BLaER1 treated with 17β-estradiol and CSF1 and Interleukin-3, amounts not matched to agents 10 nM and 100 nM (cell line): Measurements from ENCODE around the gene SLC43A1.

Source experiments
- H3K27ac ChIP-seq, 11 experiments: shearing (Covaris generic); formaldehyde crosslinking; 2 replicates each; pipeline ENCODE4 v1.8.1; 2022
- H3K27me3 ChIP-seq, 11 experiments: shearing (Covaris generic); formaldehyde crosslinking; 2 replicates each; pipeline ENCODE4 v1.8.1; 2022
- H3K36me3 ChIP-seq, 11 experiments: shearing (Covaris generic); formaldehyde crosslinking; 2 replicates each; pipeline ENCODE4 v1.8.1; 2022
- H3K4me1 ChIP-seq, 10 experiments: shearing (Covaris generic); formaldehyde crosslinking; 2 replicates each; pipeline ENCODE4 v1.8.1; 2022
- H3K4me2 ChIP-seq, 11 experiments: shearing (Covaris generic); formaldehyde crosslinking; 2 replicates each; pipeline ENCODE4 v1.8.1; 2022
- H3K4me3 ChIP-seq, 10 experiments: shearing (Covaris generic); formaldehyde crosslinking; 2 replicates each; pipeline ENCODE4 v1.8.1; 2022
- H3K9ac ChIP-seq, 11 experiments: shearing (Covaris generic); formaldehyde crosslinking; 2 replicates each; pipeline ENCODE4 v1.8.1; 2022
- H3K9me3 ChIP-seq, 11 experiments: shearing (Covaris generic); formaldehyde crosslinking; replicated peaks in 1 of 11; 2 replicates each; pipeline ENCODE4 v1.8.1; 2022
- H4K20me1 ChIP-seq, 11 experiments: shearing (Covaris generic); formaldehyde crosslinking; 2 replicates each; pipeline ENCODE4 v1.8.1; 2022
- Cebpa-rat ChIP-seq, 11 experiments: shearing (Covaris generic); IDR thresholded peaks; 2 replicates each; pipeline ENCODE4 v1.8.1; 2022

SLC43A1 gene

GRCh38 chr11:57504511-57504910 is 11.0 kb downstream of the SLC43A1 start:
- Histone ChIP-seq H3K9me3 (no peaks in the 10 kb centered on the region), H3K27ac (no peak overlapping the region), H4K20me1 (peaks cover 0 to 78% (median 44%) of the 10 kb centered on the region in 11 experiments; a peak in 15 of 22 replicates), H3K4me1 (peaks cover 8 to 29% (median 21%) of the 10 kb centered on the region in 10 experiments), H3K27me3 (no peaks in the 10 kb centered on the region), H3K4me2 (no peak overlapping the region), H3K4me3 (no peak overlapping the region), H3K9ac (no peak overlapping the region), H3K36me3 (peaks cover 18 to 90% (median 83%) of the 10 kb centered on the region in 11 experiments; a peak in 21 of 22 replicates)
- no peak for TF ChIP-seq Cebpa-rat (IDR thresholded peaks at IDR 0.05)

GRCh38 chr11:57502870-57503269 is 12.6 kb downstream of the SLC43A1 start:
- Histone ChIP-seq H3K27ac (no peak overlapping the region), H3K9ac (no peak overlapping the region), H3K27me3 (no peaks in the 10 kb centered on the region), H3K4me2 (no peak overlapping the region), H3K4me3 (no peak overlapping the region), H3K4me1 (peaks cover 13 to 25% (median 19%) of the 10 kb centered on the region in 10 experiments), H4K20me1 (peaks cover 0 to 77% (median 37%) of the 10 kb centered on the region in 11 experiments; a peak in 15 of 22 replicates), H3K9me3 (no peaks in the 10 kb centered on the region), H3K36me3 (peaks cover 25 to 95% (median 84%) of the 10 kb centered on the region in 11 experiments; a peak in 21 of 22 replicates)
- no peak for TF ChIP-seq Cebpa-rat (IDR thresholded peaks at IDR 0.05)

- no peak for TF ChIP-seq Cebpa-rat (IDR thresholded peaks at IDR 0.05)
- no peak overlapping the region for H3K4me2 ChIP-seq
- H4K20me1 ChIP-seq = peaks cover 0 to 74% (median 37%) of the 10 kb centered on the region in 11 experiments; a peak in 15 of 22 replicates
These were observed 13.1 kb downstream of the SLC43A1 start for GRCh38 chr11:57502376-57502775.

GRCh38 chr11:57501953-57502352 is 13.5 kb downstream of the SLC43A1 start:
- Histone ChIP-seq H3K36me3 (peaks cover 34 to 95% (median 84%) of the 10 kb centered on the region in 11 experiments), H3K4me3 (no peak overlapping the region), H3K9ac (no peak overlapping the region), H3K9me3 (no peaks in the 10 kb centered on the region), H3K27ac (no peak overlapping the region), H4K20me1 (peaks cover 0 to 72% (median 37%) of the 10 kb centered on the region in 11 experiments; a peak in 15 of 22 replicates), H3K4me1 (peaks cover 13 to 25% (median 19%) of the 10 kb centered on the region in 10 experiments), H3K4me2 (no peak overlapping the region), H3K27me3 (no peaks in the 10 kb centered on the region)
- TF ChIP-seq Cebpa-rat (IDR thresholded peaks at IDR 0.05) = no peak

More at GRCh38 chr11:57502376-57502775, 13.1 kb downstream of the SLC43A1 start:
- no peak overlapping the region for H3K9ac ChIP-seq
- H3K27me3 ChIP-seq = no peaks in the 10 kb centered on the region
- peaks cover 13 to 25% (median 19%) of the 10 kb centered on the region in 10 experiments for H3K4me1 ChIP-seq
- no peaks in the 10 kb centered on the region for H3K9me3 ChIP-seq
- H3K36me3 ChIP-seq = peaks cover 30 to 95% (median 84%) of the 10 kb centered on the region in 11 experiments
- no peak overlapping the region for H3K4me3 ChIP-seq
- H3K27ac ChIP-seq = no peak overlapping the region

DNA sequence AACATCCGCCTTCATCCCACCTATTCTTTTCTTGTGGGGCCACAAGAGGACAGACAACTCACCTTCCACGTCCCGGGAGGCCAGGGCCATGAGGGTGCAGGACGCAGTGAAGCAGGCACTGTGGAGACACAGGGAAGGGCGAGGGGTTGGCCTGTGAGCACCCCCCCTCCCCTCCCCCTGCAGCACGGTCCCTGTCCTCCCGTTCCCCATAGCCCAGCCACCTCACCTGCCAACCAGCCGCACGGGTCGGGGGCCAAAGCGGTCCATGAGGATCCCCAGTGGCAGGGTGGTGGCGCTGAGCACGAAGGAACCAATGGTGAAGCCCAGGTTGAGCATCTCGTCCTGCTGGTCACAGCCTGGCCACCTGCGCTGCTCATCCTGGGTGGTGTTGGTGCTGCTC is 14.6 kb downstream of the SLC43A1 start:
- Histone ChIP-seq H3K4me2 (peak overlapping the region in 4 of 11 experiments; percentile 59 to 81 (median 76); a peak in 2 of 22 replicates), H3K27ac (no peak overlapping the region), H3K27me3 (no peaks in the 10 kb centered on the region), H3K36me3 (peaks cover 35 to 95% (median 84%) of the 10 kb centered on the region in 11 experiments), H4K20me1 (peaks cover 0 to 66% (median 32%) of the 10 kb centered on the region in 11 experiments; a peak in 14 of 22 replicates), H3K9ac (0 out of 22 replicates have a peak overlapping the region, but pooled peaks of 1 of the 11 experiments have one; percentile 2), H3K4me1 (peaks cover 13 to 25% (median 19%) of the 10 kb centered on the region in 10 experiments), H3K9me3 (no peaks in the 10 kb centered on the region), H3K4me3 (no peak overlapping the region)
- no peak for TF ChIP-seq Cebpa-rat (IDR thresholded peaks at IDR 0.05)

DNA sequence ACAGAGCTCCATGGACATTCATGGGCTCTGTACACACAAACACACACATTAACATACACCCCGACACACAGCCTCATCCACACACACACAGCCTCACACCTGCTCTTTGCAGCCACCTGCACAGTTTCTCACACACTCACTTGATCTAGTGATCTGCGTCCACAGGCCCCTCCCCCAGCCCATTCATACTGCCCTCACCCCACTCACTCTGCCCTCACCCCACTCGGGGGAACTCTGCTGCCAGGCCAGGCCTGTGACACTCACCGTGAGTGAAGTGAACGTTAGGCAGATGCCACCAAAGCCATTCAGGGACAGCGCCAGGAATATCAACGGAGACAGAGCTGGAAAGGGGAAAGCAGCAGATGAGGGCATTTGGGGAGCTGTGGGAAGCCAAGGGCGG is 15.0 kb downstream of the SLC43A1 start:
- Histone ChIP-seq H3K27ac (no peak overlapping the region), H3K27me3 (no peaks in the 10 kb centered on the region), H3K36me3 (peaks cover 38 to 95% (median 84%) of the 10 kb centered on the region in 11 experiments), H3K9ac (peak overlapping the region in 4 of 11 experiments; percentile 2 to 53 (median 30); a peak in 2 of 22 replicates), H3K4me1 (peaks cover 13 to 25% (median 19%) of the 10 kb centered on the region in 10 experiments), H3K9me3 (no peaks in the 10 kb centered on the region), H3K4me2 (peak overlapping the region in 9 of 11 experiments; percentile 46 to 81 (median 75); a peak in 18 of 22 replicates), H3K4me3 (no peak overlapping the region; a peak in 1 of 20 replicates), H4K20me1 (peaks cover 0 to 62% (median 27%) of the 10 kb centered on the region in 11 experiments; a peak in 14 of 22 replicates)
- no peak for TF ChIP-seq Cebpa-rat (IDR thresholded peaks at IDR 0.05)

- Histone ChIP-seq H3K4me1 (peaks cover 13 to 25% (median 19%) of the 10 kb centered on the region in 10 experiments), H3K4me2 (peak overlapping the region; percentile 46 to 90 (median 76)), H3K36me3 (peaks cover 40 to 95% (median 84%) of the 10 kb centered on the region in 11 experiments), H3K4me3 (peak overlapping the region in 4 of 10 experiments; percentile 22 to 33 (median 30); a peak in 4 of 20 replicates), H3K9me3 (no peaks in the 10 kb centered on the region), H3K9ac (peak overlapping the region in 9 of 11 experiments; percentile 2 to 58 (median 44); a peak in 12 of 22 replicates), H4K20me1 (peaks cover 0 to 59% (median 27%) of the 10 kb centered on the region in 11 experiments; a peak in 14 of 22 replicates), H3K27ac (peak overlapping the region in 6 of 11 experiments; percentile 24 to 45 (median 34); a peak in 8 of 22 replicates), H3K27me3 (no peaks in the 10 kb centered on the region)
- TF ChIP-seq Cebpa-rat (IDR thresholded peaks at IDR 0.05) = no peak
These were observed 15.5 kb downstream of the SLC43A1 start for GRCh38 chr11:57499983-57500461.

GRCh38 chr11:57499413-57499982 is 16.0 kb downstream of the SLC43A1 start:
- H3K4me1 ChIP-seq = peaks cover 13 to 25% (median 19%) of the 10 kb centered on the region in 10 experiments
- H3K4me2 ChIP-seq = peak overlapping the region; percentile 46 to 90 (median 76)
- H3K4me3 ChIP-seq = peak overlapping the region in 4 of 10 experiments; percentile 22 to 35 (median 32); a peak in 4 of 20 replicates
- H3K27me3 ChIP-seq = no peaks in the 10 kb centered on the region
- TF ChIP-seq Cebpa-rat (IDR thresholded peaks at IDR 0.05) = no peak
- H3K36me3 ChIP-seq = peaks cover 37 to 95% (median 83%) of the 10 kb centered on the region in 11 experiments; a peak in 21 of 22 replicates
- H4K20me1 ChIP-seq = peaks cover 0 to 55% (median 27%) of the 10 kb centered on the region in 11 experiments; a peak in 14 of 22 replicates
- no peaks in the 10 kb centered on the region for H3K9me3 ChIP-seq
- peak overlapping the region in 9 of 11 experiments; percentile 19 to 58 (median 44); a peak in 13 of 22 replicates for H3K9ac ChIP-seq
- H3K27ac ChIP-seq = peak overlapping the region in 6 of 11 experiments; percentile 24 to 45 (median 34); a peak in 10 of 22 replicates

DNA sequence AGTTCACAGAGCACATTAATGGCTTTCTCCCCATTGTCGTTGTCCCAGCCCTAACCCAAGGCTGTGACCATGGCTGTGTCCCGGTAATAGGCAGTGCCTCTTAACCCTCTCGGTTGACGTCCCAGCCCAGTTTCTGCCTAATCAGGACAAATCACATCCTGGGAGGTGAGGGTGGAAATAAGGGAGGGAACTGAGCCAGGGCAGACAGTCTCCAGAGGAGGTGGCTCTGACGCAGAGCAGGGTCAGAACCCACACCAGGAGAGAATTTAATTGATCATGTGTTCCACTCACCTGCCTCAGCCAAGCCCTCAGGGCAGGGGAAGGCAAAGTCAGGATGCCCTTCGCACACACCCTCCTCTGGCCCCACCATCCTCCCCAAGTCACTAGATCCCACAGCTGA is 17.0 kb downstream of the SLC43A1 start:
- Histone ChIP-seq H3K4me2 (no peak overlapping the region), H3K9me3 (no peaks in the 10 kb centered on the region), H3K36me3 (peaks cover 36 to 95% (median 86%) of the 10 kb centered on the region in 11 experiments; a peak in 21 of 22 replicates), H3K4me3 (no peak overlapping the region), H3K9ac (no peak overlapping the region), H3K27ac (no peak overlapping the region), H3K4me1 (peaks cover 13 to 25% (median 20%) of the 10 kb centered on the region in 10 experiments), H3K27me3 (no peaks in the 10 kb centered on the region), H4K20me1 (peaks cover 0 to 58% (median 25%) of the 10 kb centered on the region in 11 experiments; a peak in 15 of 22 replicates)
- no peak for TF ChIP-seq Cebpa-rat (IDR thresholded peaks at IDR 0.05)
